Suprapubic skin (tissue), 3 donors: ENCODE data around the gene KLHL28.

ENCODE experiments used
- POLR2A ChIP-seq, 2 donors: fragments of 450-650 bp; IDR thresholded peaks; one replicate each; pipeline ENCODE4 v1.6.1; 2017; ENCODE audit warnings: antibody characterized with exemption in 2 of 2, mild to moderate bottlenecking in 2 of 2, moderate library complexity in 2 of 2
- TF ChIP-seq, protein P1 (sequence below), 2 donors: fragments of 200-600 bp in 1 of 2; fragments of 450-650 bp in 1 of 2; sonication (generic) in 1 of 2; IDR thresholded peaks; one replicate each; pipeline ENCODE4 v1.5.1; 2016 to 2019; ENCODE audit warnings: antibody characterized with exemption in 2 of 2, mild to moderate bottlenecking in 1 of 2, moderate library complexity in 1 of 2

- TF ChIP-seq, protein P1, sequence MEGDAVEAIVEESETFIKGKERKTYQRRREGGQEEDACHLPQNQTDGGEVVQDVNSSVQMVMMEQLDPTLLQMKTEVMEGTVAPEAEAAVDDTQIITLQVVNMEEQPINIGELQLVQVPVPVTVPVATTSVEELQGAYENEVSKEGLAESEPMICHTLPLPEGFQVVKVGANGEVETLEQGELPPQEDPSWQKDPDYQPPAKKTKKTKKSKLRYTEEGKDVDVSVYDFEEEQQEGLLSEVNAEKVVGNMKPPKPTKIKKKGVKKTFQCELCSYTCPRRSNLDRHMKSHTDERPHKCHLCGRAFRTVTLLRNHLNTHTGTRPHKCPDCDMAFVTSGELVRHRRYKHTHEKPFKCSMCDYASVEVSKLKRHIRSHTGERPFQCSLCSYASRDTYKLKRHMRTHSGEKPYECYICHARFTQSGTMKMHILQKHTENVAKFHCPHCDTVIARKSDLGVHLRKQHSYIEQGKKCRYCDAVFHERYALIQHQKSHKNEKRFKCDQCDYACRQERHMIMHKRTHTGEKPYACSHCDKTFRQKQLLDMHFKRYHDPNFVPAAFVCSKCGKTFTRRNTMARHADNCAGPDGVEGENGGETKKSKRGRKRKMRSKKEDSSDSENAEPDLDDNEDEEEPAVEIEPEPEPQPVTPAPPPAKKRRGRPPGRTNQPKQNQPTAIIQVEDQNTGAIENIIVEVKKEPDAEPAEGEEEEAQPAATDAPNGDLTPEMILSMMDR (IDR thresholded peaks at IDR 0.05), result no peak
- TF ChIP-seq POLR2A (IDR thresholded peaks at IDR 0.05), result no peak
These were observed 20.2 kb downstream of the KLHL28 start for GRCh38 chr14:44941591-44941990.
